Uterus (tissue), 2 donors: ENCODE data around the gene PARP1.

ENCODE experiments used
- POLR2A ChIP-seq, 2 donors: fragments of 450-650 bp; IDR thresholded peaks; one replicate each; pipeline ENCODE4 v1.6.1; 2016; ENCODE audit warnings: antibody characterized with exemption in 2 of 2, mild to moderate bottlenecking in 1 of 2, moderate library complexity in 1 of 2
- TF ChIP-seq, protein P1 (sequence below), 4 experiments: fragments of 200-600 bp in 2 of 4; fragments of 450-650 bp in 2 of 4; sonication (generic) in 2 of 4; IDR thresholded peaks; one replicate each; pipeline ENCODE4 v1.5.1; 2016 to 2019; ENCODE audit warnings: antibody characterized with exemption in 4 of 4, mild to moderate bottlenecking in 2 of 4, moderate library complexity in 1 of 4

GRCh38 chr1:226314055-226314454 is 93.8 kb downstream of the PARP1 start:
- TF ChIP-seq, protein P1, sequence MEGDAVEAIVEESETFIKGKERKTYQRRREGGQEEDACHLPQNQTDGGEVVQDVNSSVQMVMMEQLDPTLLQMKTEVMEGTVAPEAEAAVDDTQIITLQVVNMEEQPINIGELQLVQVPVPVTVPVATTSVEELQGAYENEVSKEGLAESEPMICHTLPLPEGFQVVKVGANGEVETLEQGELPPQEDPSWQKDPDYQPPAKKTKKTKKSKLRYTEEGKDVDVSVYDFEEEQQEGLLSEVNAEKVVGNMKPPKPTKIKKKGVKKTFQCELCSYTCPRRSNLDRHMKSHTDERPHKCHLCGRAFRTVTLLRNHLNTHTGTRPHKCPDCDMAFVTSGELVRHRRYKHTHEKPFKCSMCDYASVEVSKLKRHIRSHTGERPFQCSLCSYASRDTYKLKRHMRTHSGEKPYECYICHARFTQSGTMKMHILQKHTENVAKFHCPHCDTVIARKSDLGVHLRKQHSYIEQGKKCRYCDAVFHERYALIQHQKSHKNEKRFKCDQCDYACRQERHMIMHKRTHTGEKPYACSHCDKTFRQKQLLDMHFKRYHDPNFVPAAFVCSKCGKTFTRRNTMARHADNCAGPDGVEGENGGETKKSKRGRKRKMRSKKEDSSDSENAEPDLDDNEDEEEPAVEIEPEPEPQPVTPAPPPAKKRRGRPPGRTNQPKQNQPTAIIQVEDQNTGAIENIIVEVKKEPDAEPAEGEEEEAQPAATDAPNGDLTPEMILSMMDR (IDR thresholded peaks at IDR 0.05) = no peak
- TF ChIP-seq POLR2A (IDR thresholded peaks at IDR 0.05) = no peak
